H1 (cell line): ENCODE data around the gene NAT8L. TPM values are rescaled to one million over a fixed set of nuclear protein-coding genes. Genes with fewer than 3 reads are reported as not detected.

ENCODE experiments used
- CTCF ChIA-PET: fragments of 300-600 bp; sonication (Branson Sonifier 250); formaldehyde crosslinking; loops from one replicate; lab custom pipeline; 2021; ENCODE audit not compliant: partially characterized antibody; lab: Charles Lee
- POLR2A ChIA-PET: fragments of 300-600 bp; sonication (Branson Sonifier 250); formaldehyde crosslinking; loops from one replicate; lab custom pipeline; 2021; ENCODE audit warnings: inconsistent platforms; ENCODE audit not compliant: partially characterized antibody; lab: Charles Lee
- DNase-seq, 2 experiments: peaks; one replicate each; pipeline versions ENCODE4 v3.0.0 to v3.0.0-alpha.2; 2010 to 2022; ENCODE audit warnings: low spot score in 2 of 2, low read depth in 1 of 2, mixed read lengths in 1 of 2
- FAIRE-seq: peaks from 2 replicates; lab custom pipeline; 2011; peaks lifted over from hg19 to GRCh38; lab: Jason Lieb, UNC
- H2AFZ ChIP-seq: 2 replicates; pipeline ENCODE4 v1.8.1; 2012; ENCODE audit warnings: low read length, inconsistent platforms
- H2AK5ac ChIP-seq: 2 replicates; pipeline ENCODE4 v1.6.1; 2013; ENCODE audit warnings: low read depth, low read length
- H2BK120ac ChIP-seq: replicated peaks from 2 replicates; pipeline ENCODE3; 2013; ENCODE audit warnings: low read depth, low read length, inconsistent platforms
- H2BK12ac ChIP-seq: 2 replicates; pipeline ENCODE4 v1.6.1; 2013; ENCODE audit warnings: low read depth, low read length
- H2BK15ac ChIP-seq: 2 replicates; pipeline ENCODE4 v1.6.1; 2013; ENCODE audit warnings: low read length
- H2BK20ac ChIP-seq: 2 replicates; pipeline ENCODE4 v1.6.1; 2013; ENCODE audit warnings: low read length
- H2BK5ac ChIP-seq: 2 replicates; pipeline ENCODE4 v1.6.1; 2013; ENCODE audit warnings: low read depth, low read length
- H3K14ac ChIP-seq: 2 replicates; pipeline ENCODE4 v1.6.1; 2013; ENCODE audit warnings: inconsistent platforms; ENCODE audit not compliant: insufficient read length
- H3K18ac ChIP-seq: 2 replicates; pipeline ENCODE4 v1.6.1; 2013; ENCODE audit warnings: low read length; ENCODE audit errors: extremely low read depth
- H3K23ac ChIP-seq: 2 replicates; pipeline ENCODE4 v1.6.1; 2013; ENCODE audit warnings: inconsistent platforms; ENCODE audit not compliant: insufficient read length
- H3K23me2 ChIP-seq: 2 replicates; pipeline ENCODE4 v1.6.1; 2013; ENCODE audit warnings: low read depth, low read length
- H3K27ac ChIP-seq: 2 replicates; pipeline ENCODE4 v1.6.1; 2011; ENCODE audit warnings: low read depth, low read length, inconsistent platforms
- H3K27me3 ChIP-seq, 4 experiments: replicated peaks in 1 of 4; 1 replicate in 1 of 4; 2 replicates in 3 of 4; pipeline versions ENCODE4 v1.6.1 to v1.8.1; 2011 to 2013; ENCODE audit warnings: low read length in 3 of 4, mild to moderate bottlenecking in 3 of 4, inconsistent platforms in 2 of 4, mixed read lengths in 2 of 4, moderate library complexity in 1 of 4; ENCODE audit not compliant: control insufficient read depth in 3 of 4, insufficient read depth in 3 of 4; ENCODE audit errors: extremely low read depth in 1 of 4
- H3K36me3 ChIP-seq, 4 experiments: 2 replicates each; pipeline versions ENCODE4 v1.6.1 to v1.8.1; 2011 to 2013; ENCODE audit warnings: mild to moderate bottlenecking in 4 of 4, low read length in 3 of 4, moderate library complexity in 2 of 4, control low read depth in 1 of 4, inconsistent platforms in 1 of 4; ENCODE audit not compliant: insufficient read depth in 4 of 4, control insufficient read depth in 2 of 4
- H3K4ac ChIP-seq: replicated peaks from 2 replicates; pipeline ENCODE3; 2013; ENCODE audit warnings: low read length, low read depth, mixed read lengths, inconsistent platforms; ENCODE audit not compliant: insufficient read length
- H3K4me1 ChIP-seq, 4 experiments: replicated peaks in 1 of 4; 1 replicate in 1 of 4; 2 replicates in 3 of 4; pipeline versions ENCODE4 v1.6.1 to v1.8.1; 2011 to 2013; ENCODE audit warnings: low read length in 3 of 4, inconsistent platforms in 2 of 4, mixed read lengths in 1 of 4; ENCODE audit not compliant: insufficient read depth in 4 of 4, control insufficient read depth in 3 of 4
- H3K4me2 ChIP-seq, 2 experiments: 2 replicates each; pipeline versions ENCODE4 v1.6.1 to v1.8.1; 2011 to 2013; ENCODE audit warnings: low read depth in 2 of 2, low read length in 2 of 2, control low read depth in 1 of 2, inconsistent platforms in 1 of 2, mild to moderate bottlenecking in 1 of 2; ENCODE audit not compliant: insufficient read depth in 1 of 2
- H3K4me3 ChIP-seq, 4 experiments: fragments of 200-600, 300-600 bp in 1 of 4; sonication (generic), shearing (Covaris generic), sonication (Bioruptor Twin) in 1 of 4; 2 replicates each; pipeline versions ENCODE4 v1.5.1 to v1.8.1; 2011 to 2016; ENCODE audit warnings: low read length in 4 of 4, low read depth in 3 of 4, control low read depth in 2 of 4, inconsistent platforms in 2 of 4, mild to moderate bottlenecking in 2 of 4, mixed read lengths in 1 of 4, moderate library complexity in 1 of 4; ENCODE audit not compliant: insufficient read depth in 2 of 4; ENCODE audit errors: extremely low read depth in 1 of 4
- H3K56ac ChIP-seq: replicated peaks from 2 replicates; pipeline ENCODE3; 2013; ENCODE audit warnings: low read depth, mild to moderate bottlenecking, mixed read lengths, low read length, inconsistent platforms; ENCODE audit not compliant: insufficient read length
- H3K79me1 ChIP-seq: 2 replicates; pipeline ENCODE4 v1.6.1; 2013; ENCODE audit warnings: low read depth, low read length, control low read depth
- H3K79me2 ChIP-seq, 2 experiments: 2 replicates each; pipeline versions ENCODE4 v1.6.1 to v1.8.1; 2012 to 2013; ENCODE audit warnings: low read length in 2 of 2, mild to moderate bottlenecking in 2 of 2, inconsistent platforms in 1 of 2; ENCODE audit not compliant: insufficient read depth in 2 of 2, control insufficient read depth in 1 of 2
- H3K9ac ChIP-seq, 4 experiments: replicated peaks in 1 of 4; 1 replicate in 1 of 4; 2 replicates in 3 of 4; pipeline versions ENCODE4 v1.6.1 to v1.8.1; 2011 to 2013; ENCODE audit warnings: low read depth in 3 of 4, low read length in 3 of 4, control low read depth in 2 of 4, mild to moderate bottlenecking in 2 of 4, moderate library complexity in 2 of 4, inconsistent platforms in 1 of 4; ENCODE audit errors: extremely low read depth in 1 of 4
- H3K9me3 ChIP-seq, 2 experiments: 2 replicates each; pipeline versions ENCODE4 v1.6.1 to v1.8.1; 2012 to 2013; ENCODE audit warnings: mild to moderate bottlenecking in 2 of 2, moderate library complexity in 2 of 2, control low read depth in 1 of 2, inconsistent platforms in 1 of 2, low read depth in 1 of 2, low read length in 1 of 2, mixed read lengths in 1 of 2; ENCODE audit not compliant: insufficient read depth in 2 of 2
- H4K20me1 ChIP-seq, 2 experiments: replicated peaks in 1 of 2; 2 replicates each; pipeline versions ENCODE3 to v1.8.1; 2011 to 2013; ENCODE audit warnings: inconsistent platforms in 2 of 2, low read length in 2 of 2, mild to moderate bottlenecking in 1 of 2; ENCODE audit not compliant: insufficient read depth in 2 of 2, control insufficient read depth in 1 of 2
- H4K5ac ChIP-seq: 2 replicates; pipeline ENCODE4 v1.6.1; 2013; ENCODE audit warnings: low read length, low read depth, mixed read lengths, inconsistent platforms; ENCODE audit not compliant: insufficient read length
- H4K8ac ChIP-seq: 2 replicates; pipeline ENCODE4 v1.8.0; 2013; ENCODE audit warnings: mild to moderate bottlenecking, moderate library complexity, low read length, inconsistent platforms; ENCODE audit not compliant: insufficient read depth; ENCODE audit errors: extremely low read depth
- H4K91ac ChIP-seq: replicated peaks from 2 replicates; pipeline ENCODE3; 2013; ENCODE audit warnings: low read length, mixed read lengths, inconsistent platforms; ENCODE audit not compliant: insufficient read length
- EZH2 ChIP-seq: fragments of 200-600 bp; sonication (generic); IDR thresholded peaks from 2 replicates; pipeline ENCODE4 v1.7.1; 2012; ENCODE audit warnings: low read depth, mild to moderate bottlenecking, moderate library complexity, low read length, inconsistent platforms; ENCODE audit not compliant: severe bottlenecking
- HDAC6 ChIP-seq: IDR thresholded peaks from one replicate; pipeline ENCODE4 v1.7.1; 2012; ENCODE audit warnings: low read depth, mild to moderate bottlenecking, inconsistent platforms, low read length, moderate library complexity
- JUND ChIP-seq: IDR thresholded peaks from 2 replicates; pipeline ENCODE4 v1.6.1; 2011; ENCODE audit warnings: mild to moderate bottlenecking, improper control_type of control experiment, low read length
- KDM5A ChIP-seq: fragments of 200-600 bp; IDR thresholded peaks from 2 replicates; pipeline ENCODE4 v1.7.1; 2012; ENCODE audit warnings: mild to moderate bottlenecking, low read length, inconsistent platforms, mixed read lengths
- MAX ChIP-seq: IDR thresholded peaks from 2 replicates; pipeline ENCODE4 v1.6.1; 2012; ENCODE audit warnings: inconsistent platforms
- NRF1 ChIP-seq: IDR thresholded peaks from 2 replicates; pipeline ENCODE4 v1.6.1; 2011; ENCODE audit warnings: mild to moderate bottlenecking, low read depth, low read length, improper control_type of control experiment
- RAD21 ChIP-seq, 2 experiments: IDR thresholded peaks in 1 of 2; conservative IDR thresholded peaks in 1 of 2; 2 replicates each; pipeline ENCODE4 v1.6.1; 2011; ENCODE audit warnings: low read depth in 2 of 2, low read length in 2 of 2, improper control_type of control experiment in 1 of 2, inconsistent platforms in 1 of 2, mild to moderate bottlenecking in 1 of 2, moderate library complexity in 1 of 2
- SIX5 ChIP-seq: IDR thresholded peaks from 2 replicates; pipeline ENCODE4 v1.6.1; 2011; ENCODE audit warnings: mild to moderate bottlenecking, low read depth, low read length
- SP4 ChIP-seq: IDR thresholded peaks from 2 replicates; pipeline ENCODE4 v1.6.1; 2012; ENCODE audit warnings: low read length, inconsistent platforms
- WGBS, 2 experiments: shearing (Covaris generic) in 1 of 2; methylation state at CpG; one replicate each; pipeline versions ENCODE4 v1.1.6 to v1.1.7; 2013 to 2015; ENCODE audit warnings: low lambda C conversion rate in 2 of 2, mixed read lengths in 2 of 2, inconsistent platforms in 1 of 2, low coverage in 1 of 2, missing lambda C conversion rate in 1 of 2; ENCODE audit not compliant: insufficient replicate concordance in 2 of 2, insufficient coverage in 1 of 2, insufficient read length in 1 of 2; ENCODE audit errors: extremely low coverage in 1 of 2, missing lambda C conversion rate in 1 of 2; 5-methylcytosine and 5-hydroxymethylcytosine counted together
- polyA plus RNA-seq, 7 experiments: library from polyadenylated mRNA; depleted of rRNA in 3 of 7; stranded (reverse) in 5 of 7; unstranded in 2 of 7; fragments of >200 nt in 5 of 7; fragments of 200-250 nt in 2 of 7; gene quantifications; 1 replicate in 5 of 7; 2 replicates in 1 of 7; 4 replicates in 1 of 7; pipeline versions ENCODE4 v1.2.1 to v1.2.3, GENCODE V29; 2011 to 2013; ENCODE audit warnings: missing spikeins in 2 of 7, mixed read lengths in 2 of 7
- total RNA-seq: library from RNA; stranded (reverse); fragmentation: NEBNext Ultra II Directional; extraction: Animal tissue kit (Norgen Biotek cat#: 25700); gene quantifications from 2 replicates; pipeline ENCODE4 v1.2.1, GENCODE V29; 2021

Gene NAT8L
- total and polyA plus RNA-seq, 2 of the 8 experiments (the other 6 are each of a cell fraction or from before 2014, with no cell fraction given) = 10.8 TPM

GRCh38 chr4:2070421-2071251 is 11.5 kb downstream of the NAT8L start:
- Histone ChIP-seq H3K36me3 (no peaks in the 10 kb centered on the region), H3K4me2 (no peak overlapping the region), H2BK12ac (no peak overlapping the region), H4K20me1 (peaks cover 0 to 14% of the 10 kb centered on the region in 2 experiments), H2AFZ (no peak overlapping the region), H2BK5ac (no peak overlapping the region), H3K18ac (no peak overlapping the region), H3K79me2 (0 out of 4 replicates have a peak, but pooled peaks cover 0 to 3% of the 10 kb centered on the region in 2 experiments), H3K23ac (no peak overlapping the region), H3K27ac (no peak overlapping the region), H3K79me1 (no peaks in the 10 kb centered on the region), H4K5ac (no peak overlapping the region), H3K9ac (no peak overlapping the region), H3K4me1 (peaks cover 0 to 22% (median 11%) of the 10 kb centered on the region in 4 experiments; a peak in 6 of 7 replicates), H3K9me3 (no peaks in the 10 kb centered on the region), H3K14ac (no peak overlapping the region), H2BK120ac (peak overlapping the region; percentile 43), H3K27me3 (no peaks in the 10 kb centered on the region), H4K8ac (peak overlapping the region; percentile 25; the same call in 1 of the 2 replicates), H3K4me3 (no peak overlapping the region), H2BK20ac (no peak overlapping the region), H3K56ac (no peak overlapping the region), H2BK15ac (peak overlapping the region; percentile 81; the same call in 1 of the 2 replicates), H3K4ac (peak overlapping the region; percentile 69), H2AK5ac (no peak overlapping the region), H4K91ac (peak overlapping the region; percentile 74), H3K23me2 (no peaks in the 10 kb centered on the region; the same call in 1 of the 2 replicates)
- POLR2A ChIA-PET = interaction anchor here (1.4 kb wide), 2 partner anchors 10 to 14 kb away, joined by 3 to 4 read pairs; no protein-coding TSS in a partner anchor
- 87% methylated on average over 16 of the region's 22 CpGs; no CpG with 5 or more reads in 1 of the 2 experiments for WGBS, 2 experiments
- CTCF ChIA-PET = interaction anchor here (0.9 kb wide), 1 partner anchor 86 kb away, joined by 3 read pairs; no protein-coding TSS in a partner anchor
- FAIRE-seq = no peak
- DNase-seq = no peak
- TF ChIP-seq MAX (no peak), JUND (no peak), NRF1 (no peak), RAD21 (IDR thresholded peaks at IDR 0.05 in 1 of 2, conservative IDR thresholded peaks at IDR 0.05 in 1 of 2; ENCODE audit: low read depth in 2 of 2, low read length in 2 of 2) (no peak), KDM5A (no peak), SIX5 (no peak), SP4 (no peak), EZH2 (no peak), HDAC6 (no peak)
